Vagina (tissue), 2 donors: ENCODE data around the gene TTLL6. TPM values are rescaled to one million over a fixed set of nuclear protein-coding genes. Genes with fewer than 3 reads are reported as not detected.
A peak's percentile ranks its signal among the peaks of the same experiment; 100 is the strongest.

Source experiments
- DNase-seq, 2 donors: peaks; one replicate each; pipeline ENCODE4 v3.0.0-alpha.2; 2017; ENCODE audit errors: extremely low spot score in 2 of 2
- H3K27ac ChIP-seq: fragments of 200-600 bp; sonication (generic); one replicate; pipeline ENCODE4 v1.5.1; 2019
- H3K27me3 ChIP-seq: fragments of 200-600 bp; sonication (generic); one replicate; pipeline ENCODE4 v1.5.1; 2019
- H3K36me3 ChIP-seq, 2 donors: fragments of 200-600 bp; sonication (generic); one replicate each; pipeline ENCODE4 v1.5.1; 2017 to 2019
- H3K4me1 ChIP-seq: fragments of 200-600 bp; sonication (generic); one replicate; pipeline ENCODE4 v1.5.1; 2019
- H3K4me3 ChIP-seq, 2 donors: fragments of 200-600 bp; sonication (generic); 1 replicate in 1 of 2; 2 replicates in 1 of 2; pipeline ENCODE4 v1.5.1; 2016 to 2019
- H3K9me3 ChIP-seq: fragments of 200-600 bp; sonication (generic); one replicate; pipeline ENCODE4 v1.5.1; 2019
- CTCF ChIP-seq, 3 experiments: fragments of 450-650 bp in 2 of 3; fragments of 200-600 bp in 1 of 3; sonication (generic) in 1 of 3; IDR thresholded peaks; one replicate each; pipeline ENCODE4 v1.5.1; 2017 to 2019; ENCODE audit warnings: antibody characterized with exemption in 3 of 3, mild to moderate bottlenecking in 2 of 3, moderate library complexity in 2 of 3
- POLR2A ChIP-seq, 2 donors: fragments of 450-650 bp; IDR thresholded peaks; one replicate each; pipeline ENCODE4 v1.6.1; 2017; ENCODE audit warnings: antibody characterized with exemption in 2 of 2, mild to moderate bottlenecking in 2 of 2, moderate library complexity in 2 of 2
- POLR2AphosphoS5 ChIP-seq, 2 donors: sonication (generic); formaldehyde crosslinking; IDR thresholded peaks; one replicate each; pipeline ENCODE4 v1.9.0; 2017; ENCODE audit warnings: antibody characterized with exemption in 2 of 2, mild to moderate bottlenecking in 2 of 2, low read depth in 1 of 2; ENCODE audit not compliant: insufficient read depth in 1 of 2
- intact Hi-C: fragments of 100-400 bp; cut with DNase I; formaldehyde crosslinking; loops from one replicate; pipeline ENCODE4 v1.15.1; 2023
- total RNA-seq: library from RNA; depleted of rRNA; stranded (reverse); fragments of >200 nt; gene quantifications from one replicate; pipeline ENCODE4 v1.2.3, GENCODE V29; 2016

TTLL6 gene
- total RNA-seq, 1 donor from 2014 or later: 0.49 TPM

- no peak for DNase-seq
- no peak overlapping the region for H3K27ac ChIP-seq
- intact Hi-C loops: no loop called here
- H3K9me3 ChIP-seq: no peaks in the 10 kb centered on the region
- H3K36me3 ChIP-seq: no peaks in the 10 kb centered on the region
- TF ChIP-seq POLR2A (IDR thresholded peaks at IDR 0.05) (no peak), CTCF (IDR thresholded peaks at IDR 0.05) (no peak)
- H3K27me3 ChIP-seq: no peaks in the 10 kb centered on the region
- H3K4me1 ChIP-seq: no peaks in the 10 kb centered on the region
- H3K4me3 ChIP-seq: no peak overlapping the region
Observed at GRCh38 chr17:48792033-48792798, 24.8 kb downstream of the TTLL6 start.

- Histone ChIP-seq H3K4me3 (no peak overlapping the region), H3K36me3 (no peaks in the 10 kb centered on the region), H3K9me3 (no peaks in the 10 kb centered on the region), H3K27me3 (no peaks in the 10 kb centered on the region), H3K4me1 (no peaks in the 10 kb centered on the region), H3K27ac (no peak overlapping the region)
- TF ChIP-seq CTCF (IDR thresholded peaks at IDR 0.05) (peak; percentile 59 to 75 (median 71)), POLR2A (IDR thresholded peaks at IDR 0.05) (no peak), POLR2AphosphoS5 (IDR thresholded peaks at IDR 0.05; ENCODE audit: insufficient read depth in 1 of 2, low read depth in 1 of 2) (peak in 1 of 2 donors; percentile 40)
- intact Hi-C loops: no loop called here
- DNase-seq: no peak
Observed at GRCh38 chr17:48791128-48792032, 25.6 kb downstream of the TTLL6 start.

GRCh38 chr17:48790607-48791127 is 26.4 kb downstream of the TTLL6 start:
- H3K27me3 ChIP-seq: no peaks in the 10 kb centered on the region
- intact Hi-C loops: no loop called here
- no peak for TF ChIP-seq CTCF (IDR thresholded peaks at IDR 0.05)
- TF ChIP-seq POLR2AphosphoS5 (IDR thresholded peaks at IDR 0.05; ENCODE audit: insufficient read depth in 1 of 2, low read depth in 1 of 2): no peak
- no peak for TF ChIP-seq POLR2A (IDR thresholded peaks at IDR 0.05)
- H3K4me1 ChIP-seq: no peaks in the 10 kb centered on the region
- H3K27ac ChIP-seq: no peak overlapping the region
- no peaks in the 10 kb centered on the region for H3K9me3 ChIP-seq
- DNase-seq: no peak
- H3K36me3 ChIP-seq: no peaks in the 10 kb centered on the region
- no peak overlapping the region for H3K4me3 ChIP-seq

GRCh38 chr17:48787828-48788227 is 29.2 kb downstream of the TTLL6 start:
- no peak for TF ChIP-seq POLR2A (IDR thresholded peaks at IDR 0.05)
- TF ChIP-seq CTCF (IDR thresholded peaks at IDR 0.05): no peak
- TF ChIP-seq POLR2AphosphoS5 (IDR thresholded peaks at IDR 0.05; ENCODE audit: insufficient read depth in 1 of 2, low read depth in 1 of 2): no peak
- Histone ChIP-seq H3K4me3 (no peak overlapping the region), H3K27ac (no peak overlapping the region), H3K27me3 (no peaks in the 10 kb centered on the region), H3K9me3 (no peaks in the 10 kb centered on the region), H3K4me1 (no peaks in the 10 kb centered on the region), H3K36me3 (no peaks in the 10 kb centered on the region)
- intact Hi-C loops: loop anchor here (10.0 kb wide), 1 partner anchor 113 kb away; no protein-coding TSS in a partner anchor
- DNase-seq: no peak
